Uterus (tissue), 4 donors: ENCODE data around the gene EMP2. TPM values are rescaled to one million over a fixed set of nuclear protein-coding genes. Genes with fewer than 3 reads are reported as not detected.
"Not testable (repeated sequence)": the region's sequence is repeated elsewhere in the genome, so short reads cannot be mapped to it uniquely, and the experiment has no call there.

Source experiments
- DNase-seq, 2 donors: peaks; one replicate each; pipeline ENCODE4 v3.0.0-alpha.2; 2019 to 2020
- H3K27ac ChIP-seq, 2 donors: fragments of 200-600 bp; sonication (generic); 1 replicate in 1 of 2; 2 replicates in 1 of 2; pipeline ENCODE4 v1.5.1; 2016 to 2018
- H3K27me3 ChIP-seq, 2 donors: fragments of 200-600 bp; sonication (generic); one replicate each; pipeline ENCODE4 v1.5.1; 2018 to 2019; ENCODE audit warnings: control low read depth in 1 of 2
- H3K36me3 ChIP-seq, 2 donors: fragments of 200-600 bp; sonication (generic); one replicate each; pipeline ENCODE4 v1.5.1; 2019; ENCODE audit warnings: control low read depth in 1 of 2
- H3K4me1 ChIP-seq, 2 donors: fragments of 200-600 bp; sonication (generic); one replicate each; pipeline ENCODE4 v1.5.1; 2018 to 2019; ENCODE audit warnings: control low read depth in 1 of 2
- H3K4me3 ChIP-seq, 2 donors: fragments of 200-600 bp; sonication (generic); 1 replicate in 1 of 2; 2 replicates in 1 of 2; pipeline ENCODE4 v1.5.1; 2018 to 2019; ENCODE audit warnings: mild to moderate bottlenecking in 1 of 2
- H3K9me3 ChIP-seq, 2 donors: fragments of 200-600 bp; sonication (generic); one replicate each; pipeline ENCODE4 v1.5.1; 2019; ENCODE audit warnings: control low read depth in 1 of 2
- CTCF ChIP-seq, 4 experiments: fragments of 200-600 bp in 2 of 4; fragments of 450-650 bp in 2 of 4; sonication (generic) in 2 of 4; IDR thresholded peaks; one replicate each; pipeline ENCODE4 v1.5.1; 2016 to 2019; ENCODE audit warnings: antibody characterized with exemption in 4 of 4, mild to moderate bottlenecking in 2 of 4, moderate library complexity in 1 of 4
- POLR2A ChIP-seq, 2 donors: fragments of 450-650 bp; IDR thresholded peaks; one replicate each; pipeline ENCODE4 v1.6.1; 2016; ENCODE audit warnings: antibody characterized with exemption in 2 of 2, mild to moderate bottlenecking in 1 of 2, moderate library complexity in 1 of 2
- intact Hi-C: fragments of 100-400 bp; cut with DNase I; formaldehyde crosslinking; loops from one replicate; pipeline ENCODE4 v1.15.1; 2023; ENCODE audit warnings: low total_unique reads
- total RNA-seq, 4 donors: library from RNA; depleted of rRNA in 3 of 4; stranded (reverse); fragments of >200 nt in 3 of 4; gene quantifications; one replicate each; pipeline versions ENCODE4 v1.1.0 to v1.2.4, GENCODE V29; 2014 to 2023
- donor health status: DM: yes; HTN: yes; CAD: no.

EMP2 gene
- total RNA-seq, 4 donors from 2014 or later: 16.4 to 88.3 (median 32.1) TPM

DNA sequence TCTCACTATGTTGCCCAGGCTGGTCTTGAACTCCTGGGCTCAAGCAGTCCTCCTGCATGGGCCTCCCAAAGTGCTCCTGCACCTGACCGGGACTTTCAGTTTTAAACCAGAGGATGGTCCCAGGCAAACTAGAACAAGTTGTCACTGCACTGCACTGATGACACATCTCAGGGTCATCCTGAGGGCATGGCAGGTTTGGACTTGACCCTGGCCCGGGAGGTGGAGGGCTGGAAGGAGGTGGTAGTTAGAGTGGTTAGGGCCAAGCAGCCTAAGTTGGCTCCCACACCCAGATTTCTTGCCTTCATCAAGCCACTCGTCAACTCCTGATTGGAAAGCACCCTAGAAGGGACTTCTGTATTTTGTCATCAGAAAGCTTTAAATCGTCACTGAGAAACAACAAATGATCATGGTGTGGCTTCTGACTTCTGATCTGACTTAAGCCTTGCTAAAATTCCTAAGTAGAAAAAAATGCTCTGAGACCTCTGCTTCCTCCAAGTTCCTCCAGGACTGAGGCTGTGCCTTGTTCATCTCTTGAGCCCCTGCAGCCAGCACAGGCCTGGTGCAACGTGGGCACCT is 43.5 kb downstream of the EMP2 start:
- TF ChIP-seq CTCF (IDR thresholded peaks at IDR 0.05) (no peak), POLR2A (IDR thresholded peaks at IDR 0.05) (no peak)
- Histone ChIP-seq H3K9me3 (no peaks in the 10 kb centered on the region), H3K36me3 (no peaks in the 10 kb centered on the region), H3K4me3 (no peak overlapping the region), H3K27me3 (no peaks in the 10 kb centered on the region), H3K27ac (no peak overlapping the region), H3K4me1 (no peaks in the 10 kb centered on the region)
- intact Hi-C loops: no loop called here
- no peak for DNase-seq

DNA sequence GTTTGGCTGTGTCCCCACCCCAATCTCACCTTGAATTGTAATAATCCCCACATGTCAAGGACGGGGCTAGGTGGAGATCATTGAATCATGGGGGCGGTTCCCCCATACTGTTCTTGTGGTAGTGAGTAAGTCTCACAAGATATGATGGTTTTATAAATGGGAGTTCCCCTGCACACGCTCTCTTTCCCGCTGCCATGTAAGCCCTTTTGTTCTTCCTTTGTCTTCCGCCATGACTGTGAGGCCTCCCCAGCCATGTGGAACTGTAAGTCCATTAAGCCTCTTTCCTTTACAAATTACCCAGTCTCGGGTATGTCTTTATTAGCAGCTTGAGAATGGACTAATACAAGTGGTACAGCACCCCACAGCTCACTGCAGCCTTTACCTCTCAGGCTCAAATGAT is 44.1 kb downstream of the EMP2 start:
- H3K4me3 ChIP-seq, H3K27me3 ChIP-seq, intact Hi-C loops, H3K4me1 ChIP-seq, H3K9me3 ChIP-seq, DNase-seq, H3K27ac ChIP-seq, H3K36me3 ChIP-seq: not testable (repeated sequence)

DNA sequence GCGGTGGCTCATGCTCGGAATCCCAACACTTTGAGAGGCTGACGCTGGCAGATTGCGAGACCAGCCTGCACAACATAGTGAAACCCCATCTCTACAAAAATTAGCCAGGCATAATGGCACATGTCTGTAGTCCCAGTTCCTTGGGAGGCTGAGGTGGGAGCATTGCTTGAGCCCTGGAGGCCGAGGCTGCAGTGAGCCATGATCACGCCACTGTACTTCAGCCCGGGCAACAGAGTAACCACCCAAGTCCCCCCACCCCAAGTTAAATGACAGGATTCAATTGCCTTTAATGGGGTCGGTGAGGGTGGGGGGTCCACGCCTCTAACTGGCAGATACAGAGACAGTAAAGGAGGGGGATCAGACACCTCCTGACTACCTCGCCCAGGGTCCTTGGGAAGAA is 44.9 kb downstream of the EMP2 start:
- H3K9me3 ChIP-seq: no peaks in the 10 kb centered on the region
- no peaks in the 10 kb centered on the region for H3K36me3 ChIP-seq
- DNase-seq: no peak
- TF ChIP-seq CTCF (IDR thresholded peaks at IDR 0.05) (no peak), POLR2A (IDR thresholded peaks at IDR 0.05) (no peak)
- H3K4me3 ChIP-seq: no peak overlapping the region
- H3K27me3 ChIP-seq: no peaks in the 10 kb centered on the region
- no peaks in the 10 kb centered on the region for H3K4me1 ChIP-seq
- intact Hi-C loops: no loop called here
- H3K27ac ChIP-seq: no peak overlapping the region

- Histone ChIP-seq H3K27ac (no peak overlapping the region), H3K27me3 (no peaks in the 10 kb centered on the region), H3K36me3 (no peaks in the 10 kb centered on the region), H3K4me3 (no peak overlapping the region), H3K9me3 (no peaks in the 10 kb centered on the region), H3K4me1 (no peaks in the 10 kb centered on the region)
- TF ChIP-seq POLR2A (IDR thresholded peaks at IDR 0.05) (no peak), CTCF (IDR thresholded peaks at IDR 0.05) (no peak)
- no peak for DNase-seq
- intact Hi-C loops: no loop called here
Observed at GRCh38 chr16:10534748-10535147, 45.6 kb downstream of the EMP2 start.

DNA sequence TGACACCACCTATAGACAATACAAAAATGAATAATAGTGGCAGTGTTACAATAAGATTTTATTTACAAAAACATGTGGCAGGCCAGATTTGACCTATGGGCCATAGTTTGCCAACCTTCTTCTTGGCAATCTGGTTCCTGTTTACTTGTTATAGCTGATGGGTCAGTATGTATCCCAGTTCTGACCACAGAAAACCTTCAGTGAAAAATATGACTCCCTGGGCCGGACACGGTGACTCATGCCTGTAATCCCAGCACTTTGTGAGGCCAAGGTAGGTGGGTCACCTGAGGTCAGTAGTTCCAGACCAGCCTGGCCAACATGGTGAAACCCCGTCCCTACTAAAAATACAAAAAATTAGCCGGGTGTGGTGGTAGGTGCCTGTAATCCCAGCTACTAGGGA is 46.8 kb downstream of the EMP2 start:
- H3K4me1 ChIP-seq, intact Hi-C loops, H3K9me3 ChIP-seq, H3K27me3 ChIP-seq, DNase-seq, H3K4me3 ChIP-seq, H3K27ac ChIP-seq, H3K36me3 ChIP-seq: not testable (repeated sequence)

DNA sequence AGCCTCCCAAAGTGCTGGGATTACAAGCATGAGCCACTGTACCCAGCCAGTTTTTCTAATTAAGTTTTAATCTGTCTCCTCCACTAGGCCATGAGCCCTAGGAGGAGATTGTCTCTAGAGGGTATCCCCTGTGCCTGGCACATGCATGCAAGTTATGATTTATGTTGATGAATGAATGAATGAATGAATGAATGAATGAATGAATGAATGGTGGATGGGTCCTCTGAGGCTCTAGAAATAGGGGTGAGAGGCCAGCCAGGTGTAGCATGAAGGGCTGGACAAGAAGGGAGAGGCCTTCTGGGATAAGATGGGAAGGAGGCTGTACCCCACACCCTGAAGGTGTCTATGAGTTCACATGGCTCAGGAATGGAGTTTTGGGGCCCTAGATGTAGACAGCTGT is 48.8 kb downstream of the EMP2 start:
- Histone ChIP-seq H3K4me1 (no peaks in the 10 kb centered on the region), H3K36me3 (no peaks in the 10 kb centered on the region), H3K9me3 (no peaks in the 10 kb centered on the region), H3K27ac (no peak overlapping the region), H3K4me3 (no peak overlapping the region), H3K27me3 (no peaks in the 10 kb centered on the region)
- no peak for DNase-seq
- intact Hi-C loops: no loop called here
- TF ChIP-seq CTCF (IDR thresholded peaks at IDR 0.05) (no peak), POLR2A (IDR thresholded peaks at IDR 0.05) (no peak)
